DOHH2 (cell line): Measurements from ENCODE around the gene SECISBP2.
"Not testable (repeated sequence)": the region's sequence is repeated elsewhere in the genome, so short reads cannot be mapped to it uniquely, and the experiment has no call there.

Source experiments
- CTCF ChIP-seq: fragments of 200-600 bp; sonication (generic); IDR thresholded peaks from one replicate; pipeline ENCODE4 v1.5.1; 2014; ENCODE audit warnings: antibody characterized with exemption, mild to moderate bottlenecking, low read depth, low read length; ENCODE audit not compliant: poor library complexity, severe bottlenecking
- EZH2phosphoT487 ChIP-seq: fragments of 200-600 bp; sonication (generic); IDR thresholded peaks from 2 replicates; pipeline ENCODE4 v1.6.1; 2017; ENCODE audit warnings: borderline replicate concordance, mild to moderate bottlenecking, antibody characterized with exemption, low read length, moderate library complexity, mixed read lengths

DNA sequence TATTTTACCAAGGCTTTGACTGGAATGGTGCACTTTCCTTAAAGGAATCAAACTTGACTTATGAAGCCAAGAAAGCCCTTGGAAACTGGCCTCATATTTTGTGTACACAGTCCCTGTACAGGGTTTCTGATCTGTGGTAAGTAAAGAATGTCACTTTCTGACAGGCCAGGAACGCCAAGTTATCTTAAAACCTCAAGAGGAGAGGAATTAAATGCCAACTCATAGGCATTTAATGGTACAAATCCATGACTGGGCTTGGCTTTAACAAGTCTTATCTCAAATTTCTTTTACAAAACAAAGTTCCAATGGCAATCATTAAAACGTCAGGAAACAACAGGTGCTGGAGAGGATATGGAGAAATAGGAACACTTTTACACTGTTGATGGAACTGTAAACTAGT, 16.3 kb upstream of the SECISBP2 start:
- not testable (repeated sequence) for TF ChIP-seq CTCF, EZH2phosphoT487
